MCF 10A (cell line): ENCODE results near the gene MFN2. TPM values are rescaled to one million over a fixed set of nuclear protein-coding genes. Genes with fewer than 3 reads are reported as not detected.

Source experiments
- BruUV-seq: library from RNA; stranded (reverse); fragments of 400-500 nt; replicated peaks from 2 replicates; lab custom pipeline; 2021; lab: Mats Ljungman, UMichigan
- CTCF ChIA-PET: fragments of 300-600 bp; sonication (Branson Sonifier 250); formaldehyde crosslinking; extraction: SDS; loops from one replicate; lab custom pipeline; 2021; ENCODE audit warnings: antibody characterized with exemption, inconsistent platforms; lab: Yijun Ruan, JAX
- POLR2A ChIA-PET: fragments of 300-600, 350-650 bp; sonication (Branson Sonifier 250); formaldehyde crosslinking; extraction: SDS; loops from one replicate; lab custom pipeline; 2020; ENCODE audit warnings: antibody characterized with exemption, inconsistent platforms; lab: Yijun Ruan, JAX
- DNase-seq: peaks from one replicate; pipeline ENCODE4 v3.0.0-alpha.2; 2018; ENCODE audit not compliant: unreplicated experiment
- H3K27ac Mint-ChIP-seq: one replicate; pipeline ENCODE4 v1.8.0; 2022; ENCODE audit warnings: mild to moderate bottlenecking, low read depth, mixed read lengths; ENCODE audit not compliant: unreplicated experiment
- H3K27me3 Mint-ChIP-seq: one replicate; pipeline ENCODE4 v1.8.0; 2022; ENCODE audit warnings: mixed read lengths; ENCODE audit not compliant: insufficient read depth, unreplicated experiment
- H3K36me3 Mint-ChIP-seq: one replicate; pipeline ENCODE4 v1.8.0; 2022; ENCODE audit warnings: mild to moderate bottlenecking, moderate library complexity, mixed read lengths; ENCODE audit not compliant: insufficient read depth, unreplicated experiment
- H3K4me1 Mint-ChIP-seq: one replicate; pipeline ENCODE4 v1.8.0; 2022; ENCODE audit warnings: mixed read lengths; ENCODE audit not compliant: insufficient read depth, unreplicated experiment
- H3K4me3 Mint-ChIP-seq: one replicate; pipeline ENCODE4 v1.8.0; 2022; ENCODE audit warnings: mild to moderate bottlenecking, moderate library complexity, mixed read lengths; ENCODE audit not compliant: unreplicated experiment
- H3K9me3 Mint-ChIP-seq: one replicate; pipeline ENCODE4 v1.8.0; 2022; ENCODE audit warnings: mixed read lengths; ENCODE audit not compliant: unreplicated experiment
- intact Hi-C: fragments of 100-400 bp; cut with micrococcal nuclease; formaldehyde crosslinking; loops from 2 replicates; pipeline ENCODE4 v1.14.1; 2022
- total RNA-seq: library from RNA; stranded (reverse); gene quantifications from 2 replicates; pipeline ENCODE4 v1.2.3, GENCODE V29; 2022
- TF ChIP-seq, protein P1 (sequence below): fragments of 200-600 bp; IDR thresholded peaks from one replicate; pipeline ENCODE4 v1.8.0; 2022; ENCODE audit warnings: antibody characterized with exemption, mild to moderate bottlenecking; ENCODE audit not compliant: unreplicated experiment

Gene MFN2
- total RNA-seq, 1 experiment from 2014 or later: 105 TPM

DNA sequence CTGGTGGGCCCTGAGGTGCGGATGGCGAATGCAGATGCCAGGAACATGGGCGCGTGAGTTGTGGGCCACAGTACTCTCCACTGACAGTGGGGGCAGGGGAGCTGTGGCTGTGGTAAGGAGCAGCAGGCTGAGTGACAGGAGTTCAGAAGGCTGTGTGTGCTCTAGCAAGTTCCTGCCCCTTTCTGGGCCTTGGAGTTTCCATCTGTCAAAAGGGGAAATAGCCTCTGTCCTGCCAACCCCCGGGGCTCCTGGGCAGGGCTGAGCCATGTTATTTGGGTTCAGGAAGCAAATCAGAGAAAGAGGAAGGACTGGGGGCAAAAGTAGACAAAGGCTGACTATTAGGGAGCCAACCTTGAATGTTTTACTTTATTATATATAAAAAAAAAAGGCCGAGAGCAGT, 19.5 kb upstream of the MFN2 start:
- Mint-ChIP-seq H3K4me1 (no peaks in the 10 kb centered on the region), H3K27ac (no peak overlapping the region), H3K36me3 (peaks cover 24% of the 10 kb centered on the region), H3K4me3 (no peak overlapping the region), H3K27me3 (no peaks in the 10 kb centered on the region), H3K9me3 (no peaks in the 10 kb centered on the region)
- BruUV-seq: no TSS peak
- CTCF ChIA-PET: no interaction called here
- POLR2A ChIA-PET: interaction anchor here (2.4 kb wide), 1 partner anchor 53 kb away, joined by 9 read pairs; no protein-coding TSS in a partner anchor
- TF ChIP-seq, protein P1, sequence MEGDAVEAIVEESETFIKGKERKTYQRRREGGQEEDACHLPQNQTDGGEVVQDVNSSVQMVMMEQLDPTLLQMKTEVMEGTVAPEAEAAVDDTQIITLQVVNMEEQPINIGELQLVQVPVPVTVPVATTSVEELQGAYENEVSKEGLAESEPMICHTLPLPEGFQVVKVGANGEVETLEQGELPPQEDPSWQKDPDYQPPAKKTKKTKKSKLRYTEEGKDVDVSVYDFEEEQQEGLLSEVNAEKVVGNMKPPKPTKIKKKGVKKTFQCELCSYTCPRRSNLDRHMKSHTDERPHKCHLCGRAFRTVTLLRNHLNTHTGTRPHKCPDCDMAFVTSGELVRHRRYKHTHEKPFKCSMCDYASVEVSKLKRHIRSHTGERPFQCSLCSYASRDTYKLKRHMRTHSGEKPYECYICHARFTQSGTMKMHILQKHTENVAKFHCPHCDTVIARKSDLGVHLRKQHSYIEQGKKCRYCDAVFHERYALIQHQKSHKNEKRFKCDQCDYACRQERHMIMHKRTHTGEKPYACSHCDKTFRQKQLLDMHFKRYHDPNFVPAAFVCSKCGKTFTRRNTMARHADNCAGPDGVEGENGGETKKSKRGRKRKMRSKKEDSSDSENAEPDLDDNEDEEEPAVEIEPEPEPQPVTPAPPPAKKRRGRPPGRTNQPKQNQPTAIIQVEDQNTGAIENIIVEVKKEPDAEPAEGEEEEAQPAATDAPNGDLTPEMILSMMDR: no peak
- intact Hi-C loops: no loop called here
- DNase-seq: no peak

DNA sequence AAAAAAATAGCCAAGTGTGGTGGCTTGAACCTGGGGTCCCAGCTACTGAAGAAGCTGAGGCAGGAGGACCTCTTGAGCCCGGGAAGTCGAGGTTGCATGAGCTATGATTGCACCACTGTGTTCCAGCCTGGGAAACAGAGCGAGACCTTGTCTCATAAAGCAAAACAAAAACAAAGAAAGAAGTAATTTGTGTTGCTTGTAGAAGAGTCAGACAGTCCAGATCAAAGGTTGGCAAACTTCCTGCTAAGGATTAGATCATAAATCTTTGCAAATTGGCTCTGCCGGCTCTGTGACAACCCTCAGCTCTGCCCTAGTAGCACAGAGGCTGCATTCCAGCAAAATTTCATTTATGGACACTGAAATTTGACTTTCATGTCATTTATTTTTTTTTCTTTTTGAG, 19.0 kb upstream of the MFN2 start:
- Mint-ChIP-seq H3K4me3 (no peak overlapping the region), H3K27ac (no peak overlapping the region), H3K4me1 (no peaks in the 10 kb centered on the region), H3K36me3 (peaks cover 23% of the 10 kb centered on the region), H3K27me3 (no peaks in the 10 kb centered on the region), H3K9me3 (no peaks in the 10 kb centered on the region)
- intact Hi-C loops: no loop called here
- peak; percentile 26 for DNase-seq
- ChIA-PET POLR2A (interaction anchor here (2.4 kb wide), 1 partner anchor 54 kb away, joined by 9 read pairs; no protein-coding TSS in a partner anchor), CTCF (interaction anchor here (0.7 kb wide), 1 partner anchor 26 kb away, joined by 4 read pairs; no protein-coding TSS in a partner anchor)
- TF ChIP-seq, protein P1: no peak
- no TSS peak for BruUV-seq

DNA sequence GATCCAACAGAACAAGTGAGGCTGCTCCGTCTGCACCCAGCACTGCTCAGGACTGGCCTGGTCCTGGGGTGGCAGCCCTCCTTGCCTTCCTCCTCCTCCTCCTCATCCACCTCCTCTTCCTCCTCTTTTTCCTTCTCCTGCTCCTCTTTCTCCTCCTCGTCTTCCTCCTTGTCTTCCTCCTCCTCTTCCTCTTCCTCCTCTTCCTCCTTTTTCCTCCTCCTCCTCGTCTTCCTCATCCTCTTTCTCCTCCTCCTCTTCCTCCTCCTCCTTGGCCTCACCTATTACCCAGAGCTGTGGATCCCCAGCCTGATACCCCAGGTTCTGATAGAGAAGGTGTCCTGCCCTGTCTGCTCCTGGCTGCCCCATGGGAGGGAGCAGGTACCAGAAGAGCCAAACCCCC, 16.6 kb upstream of the MFN2 start:
- Mint-ChIP-seq H3K27ac (no peak overlapping the region), H3K9me3 (no peaks in the 10 kb centered on the region), H3K4me1 (no peaks in the 10 kb centered on the region), H3K36me3 (peaks cover 36% of the 10 kb centered on the region), H3K27me3 (no peaks in the 10 kb centered on the region), H3K4me3 (no peak overlapping the region)
- intact Hi-C loops: no loop called here
- TF ChIP-seq, protein P1: no peak
- CTCF ChIA-PET: interaction anchor here (0.7 kb wide), 1 partner anchor 214 kb away, joined by 3 read pairs; no protein-coding TSS in a partner anchor
- no peak for DNase-seq
- BruUV-seq: no TSS peak
- POLR2A ChIA-PET: interaction anchor here (0.7 to 1.4 kb wide), 2 partner anchors 16 to 18 kb away, joined by 3 to 4 read pairs; no protein-coding TSS in a partner anchor

DNA sequence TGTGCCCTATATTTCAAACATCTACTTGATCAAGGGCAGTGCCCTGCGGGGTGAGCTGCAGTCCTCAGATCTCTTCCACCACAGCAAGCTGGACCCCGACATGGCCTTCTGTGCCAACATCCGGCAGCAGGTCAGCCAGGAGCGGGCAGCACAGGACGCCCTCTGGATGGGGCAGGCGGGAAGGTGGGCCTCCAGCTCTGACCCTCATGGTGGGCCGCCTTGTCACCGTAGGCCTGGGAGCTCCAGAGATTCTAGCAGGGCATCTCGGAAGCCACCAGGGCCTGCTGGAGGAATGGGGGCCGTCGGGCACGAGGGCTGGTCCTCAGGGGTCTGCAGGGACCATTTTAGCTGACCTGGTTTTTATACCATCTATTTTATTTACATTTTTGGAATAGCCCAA, 15.6 kb upstream of the MFN2 start:
- H3K4me1 Mint-ChIP-seq: no peaks in the 10 kb centered on the region
- no peaks in the 10 kb centered on the region for H3K27me3 Mint-ChIP-seq
- no peak overlapping the region for H3K4me3 Mint-ChIP-seq
- intact Hi-C loops: no loop called here
- ChIA-PET CTCF (no interaction called here), POLR2A (no interaction called here)
- BruUV-seq: no TSS peak
- H3K9me3 Mint-ChIP-seq: no peaks in the 10 kb centered on the region
- H3K36me3 Mint-ChIP-seq: peaks cover 32% of the 10 kb centered on the region
- TF ChIP-seq, protein P1: no peak
- DNase-seq: no peak
- H3K27ac Mint-ChIP-seq: no peak overlapping the region
